GM19455 (cell line): ENCODE results near the gene BCAR3.
A peak's percentile ranks its signal among the peaks of the same experiment; 100 is the strongest.

ENCODE experiments used
- ATAC-seq: cut with Tn5 transposase; IDR thresholded peaks from one replicate; pipeline ENCODE4 v1.9.1; 2021; ENCODE audit not compliant: unreplicated experiment

The BCAR3 gene

GRCh38 chr1:93640656-93641440 is 40.8 kb downstream of the BCAR3 start:
- ATAC-seq = no peak

- no peak for ATAC-seq
Observed at GRCh38 chr1:93638981-93639380, 42.7 kb downstream of the BCAR3 start.

- ATAC-seq = no peak
Observed at GRCh38 chr1:93638307-93638847, 43.3 kb downstream of the BCAR3 start.

GRCh38 chr1:93636712-93637111 is 44.9 kb downstream of the BCAR3 start:
- ATAC-seq = no peak

- no peak for ATAC-seq
Observed at GRCh38 chr1:93635614-93636543, 45.8 kb downstream of the BCAR3 start.

GRCh38 chr1:93633313-93633712 is 48.3 kb downstream of the BCAR3 start:
- ATAC-seq = no peak

- no peak for ATAC-seq
Observed at GRCh38 chr1:93631626-93632365, 49.8 kb downstream of the BCAR3 start.

GRCh38 chr1:93630168-93630567 is 51.5 kb downstream of the BCAR3 start:
- no peak for ATAC-seq

- ATAC-seq = peak; percentile 71
Observed at GRCh38 chr1:93629101-93630059, 52.3 kb downstream of the BCAR3 start.

GRCh38 chr1:93628681-93629080 is 53.0 kb downstream of the BCAR3 start:
- ATAC-seq = no peak

- ATAC-seq = no peak
Observed at GRCh38 chr1:93625582-93626327, 55.9 kb downstream of the BCAR3 start.

- ATAC-seq = no peak
Observed at GRCh38 chr1:93623875-93624274, 57.8 kb downstream of the BCAR3 start.

- ATAC-seq = no peak
Observed at GRCh38 chr1:93623436-93623835, 58.2 kb downstream of the BCAR3 start.

GRCh38 chr1:93621246-93621645 is 60.4 kb downstream of the BCAR3 start:
- no peak for ATAC-seq

GRCh38 chr1:93620841-93621210 is 60.8 kb downstream of the BCAR3 start:
- ATAC-seq = no peak

GRCh38 chr1:93620172-93620840 is 61.3 kb downstream of the BCAR3 start:
- ATAC-seq = no peak

GRCh38 chr1:93619507-93620171 is 62.0 kb downstream of the BCAR3 start:
- no peak for ATAC-seq
